GM23248 (cell line): ENCODE data around the gene INA. TPM values are rescaled to one million over a fixed set of nuclear protein-coding genes. Genes with fewer than 3 reads are reported as not detected.

Experiments used
- DNase-seq: peaks from one replicate; pipeline ENCODE4 v3.0.0-alpha.2; 2015
- H2AFZ ChIP-seq: fragments of 200-600 bp; sonication (generic); 2 replicates; pipeline ENCODE4 v1.6.1; 2016; ENCODE audit warnings: antibody characterized with exemption
- H3F3A ChIP-seq: fragments of 200-600 bp; sonication (generic); 2 replicates; pipeline ENCODE4 v1.6.1; 2016; ENCODE audit warnings: mild to moderate bottlenecking, antibody characterized with exemption, mixed run types; ENCODE audit not compliant: insufficient read depth
- H3K27ac ChIP-seq: fragments of 200-600 bp; sonication (generic); 2 replicates; pipeline ENCODE4 v1.5.1; 2016; ENCODE audit warnings: mild to moderate bottlenecking
- H3K27me3 ChIP-seq: fragments of 200-600 bp; sonication (generic); replicated peaks from 2 replicates; pipeline ENCODE4 v1.6.1; 2016; ENCODE audit warnings: mild to moderate bottlenecking; ENCODE audit not compliant: insufficient read depth
- H3K36me3 ChIP-seq: fragments of 200-600 bp; sonication (generic); 2 replicates; pipeline ENCODE4 v1.6.1; 2016; ENCODE audit warnings: low read depth, mild to moderate bottlenecking
- H3K4me1 ChIP-seq: fragments of 200-600 bp; sonication (generic); 2 replicates; pipeline ENCODE4 v1.6.1; 2016; ENCODE audit warnings: mild to moderate bottlenecking; ENCODE audit not compliant: insufficient read depth
- H3K4me2 ChIP-seq: fragments of 200-600 bp; sonication (generic); one replicate; pipeline ENCODE4 v1.6.1; 2016; ENCODE audit warnings: mild to moderate bottlenecking; ENCODE audit not compliant: unreplicated experiment
- H3K4me3 ChIP-seq: fragments of 200-600 bp; sonication (generic); 2 replicates; pipeline ENCODE4 v1.5.1; 2016; ENCODE audit warnings: mild to moderate bottlenecking
- H3K79me2 ChIP-seq: fragments of 200-600 bp; sonication (generic); 2 replicates; pipeline ENCODE4 v1.6.1; 2016; ENCODE audit warnings: mild to moderate bottlenecking; ENCODE audit not compliant: insufficient read depth
- H3K9ac ChIP-seq: fragments of 200-600 bp; sonication (generic); 2 replicates; pipeline ENCODE4 v1.6.1; 2016; ENCODE audit warnings: mild to moderate bottlenecking
- H3K9me2 ChIP-seq: fragments of 200-600 bp; sonication (generic); 2 replicates; pipeline ENCODE4 v1.6.1; 2016; ENCODE audit warnings: mixed run types, mild to moderate bottlenecking, moderate library complexity; ENCODE audit not compliant: insufficient read depth
- H3K9me3 ChIP-seq: fragments of 200-600 bp; sonication (generic); one replicate; pipeline ENCODE4 v1.6.1; 2017; ENCODE audit warnings: low read depth
- H4K20me1 ChIP-seq: fragments of 200-600 bp; sonication (generic); 2 replicates; pipeline ENCODE4 v1.6.0; 2016; ENCODE audit not compliant: insufficient read depth
- EZH2 ChIP-seq: fragments of 200-600 bp; sonication (generic); IDR thresholded peaks from 2 replicates; pipeline ENCODE4 v1.6.1; 2018; ENCODE audit warnings: antibody characterized with exemption, mild to moderate bottlenecking; ENCODE audit not compliant: insufficient read depth, poor library complexity, severe bottlenecking
- EZH2phosphoT487 ChIP-seq: fragments of 200-600 bp; sonication (generic); IDR thresholded peaks from 2 replicates; pipeline ENCODE4 v1.6.1; 2018; ENCODE audit warnings: antibody characterized with exemption, moderate library complexity, mild to moderate bottlenecking, low read depth; ENCODE audit not compliant: insufficient read depth
- WGBS, 2 experiments: methylation state at CpG; one replicate each; pipeline ENCODE4 v1.1.6; 2015 to 2017; ENCODE audit warnings: low lambda C conversion rate in 2 of 2, low coverage in 1 of 2; ENCODE audit errors: missing lambda C conversion rate in 2 of 2; 5-methylcytosine and 5-hydroxymethylcytosine counted together
- in situ Hi-C: fragments of 300-500 bp; cut with MboI; formaldehyde crosslinking; loops from 2 replicates; pipeline ENCODE4 v1.15.0; 2020
- polyA plus RNA-seq: library from polyadenylated mRNA; unstranded; fragments of >200 nt; fragmentation: Nextera tagmentation; extraction: Ambion mirVana; gene quantifications from 2 replicates; pipeline ENCODE4 v1.2.1, GENCODE V29; 2016
- total RNA-seq: library from RNA; depleted of rRNA; stranded (reverse); fragments of >200 nt; shearing (Covaris generic); gene quantifications from 2 replicates; pipeline ENCODE4 v1.2.3, GENCODE V29; 2014

Gene INA
- total and polyA plus RNA-seq, 2 experiments from 2014 or later = 0.18 TPM; not detected in 1

- H3K36me3 ChIP-seq = no peaks in the 10 kb centered on the region
- no peaks in the 10 kb centered on the region for H3K9me2 ChIP-seq
These were observed 987 bp downstream of the INA start for GRCh38 chr10:103277713-103278536.

DNA sequence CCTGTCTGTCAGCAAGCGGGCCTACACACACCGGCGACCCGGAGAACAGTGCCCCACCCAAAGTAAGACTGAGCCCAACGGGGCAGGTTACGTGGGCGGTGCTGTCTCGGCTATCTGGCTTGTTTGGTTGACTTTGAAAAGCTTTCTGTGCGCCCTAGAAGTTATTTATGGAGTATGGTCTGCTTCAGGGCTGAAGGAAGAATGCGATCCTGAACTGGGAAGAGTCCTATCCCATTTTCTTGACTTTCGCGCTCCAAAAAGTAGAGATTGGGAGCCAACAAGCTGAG is 1.5 kb downstream of the INA start:
- no peak overlapping the region for H3K4me2 ChIP-seq
- in situ Hi-C loops = no loop called here

More at GRCh38 chr10:103277713-103278536, 987 bp downstream of the INA start:
- peaks cover 7% of the 10 kb centered on the region for H3F3A ChIP-seq
- H3K9ac ChIP-seq = no peak overlapping the region
- peaks cover 8% of the 10 kb centered on the region; the same call in 1 of the 2 replicates for H3K4me1 ChIP-seq
- WGBS, 2 experiments = 7 to 10% methylated on average over 58 to 67 of the region's 76 CpGs
- no peaks in the 10 kb centered on the region for H4K20me1 ChIP-seq
- in situ Hi-C loops = no loop called here
- peaks cover 69% of the 10 kb centered on the region for H3K27me3 ChIP-seq
- DNase-seq = no peak
- H3K79me2 ChIP-seq = no peaks in the 10 kb centered on the region
- 0 out of 2 replicates have a peak overlapping the region, but pooled peaks have one; percentile 31 for H2AFZ ChIP-seq
- H3K4me3 ChIP-seq = peak overlapping the region; percentile 53
- TF ChIP-seq EZH2 = no peak
- TF ChIP-seq EZH2phosphoT487 = no peak
- no peak overlapping the region for H3K4me2 ChIP-seq
- H3K27ac ChIP-seq = no peak overlapping the region
- no peaks in the 10 kb centered on the region for H3K9me3 ChIP-seq

GRCh38 chr10:103278862-103279298 is 1.9 kb downstream of the INA start:
- no peaks in the 10 kb centered on the region for H3K9me2 ChIP-seq
- H3K27ac ChIP-seq = no peak overlapping the region
- H3K4me2 ChIP-seq = no peak overlapping the region
- WGBS, 2 experiments = 4 to 6% methylated on average over 11 of the region's 11 CpGs
- TF ChIP-seq EZH2 (no peak), EZH2phosphoT487 (no peak)
- no peaks in the 10 kb centered on the region for H3K79me2 ChIP-seq
- peak; percentile 71 for DNase-seq
- in situ Hi-C loops = no loop called here
- no peaks in the 10 kb centered on the region for H3K36me3 ChIP-seq
- no peak overlapping the region for H3K9ac ChIP-seq
- H3K4me3 ChIP-seq = no peak overlapping the region
- H3F3A ChIP-seq = peaks cover 2% of the 10 kb centered on the region
- H4K20me1 ChIP-seq = no peaks in the 10 kb centered on the region
- peaks cover 73% of the 10 kb centered on the region for H3K27me3 ChIP-seq
- no peaks in the 10 kb centered on the region for H3K9me3 ChIP-seq
- no peak overlapping the region for H2AFZ ChIP-seq
- peaks cover under 1% of the 10 kb centered on the region; the same call in 1 of the 2 replicates for H3K4me1 ChIP-seq

More for the DNA sequence above, 1.5 kb downstream of the INA start:
- no peak overlapping the region for H2AFZ ChIP-seq
- no peak for TF ChIP-seq EZH2
- TF ChIP-seq EZH2phosphoT487 = no peak
- H3K4me1 ChIP-seq = peaks cover 4% of the 10 kb centered on the region; the same call in 1 of the 2 replicates
- DNase-seq = no peak
- H3K9me2 ChIP-seq = no peaks in the 10 kb centered on the region
- H4K20me1 ChIP-seq = no peaks in the 10 kb centered on the region
- H3K9ac ChIP-seq = no peak overlapping the region
- peaks cover 73% of the 10 kb centered on the region for H3K27me3 ChIP-seq
- WGBS, 2 experiments = 23 to 26% methylated on average over 12 of the region's 12 CpGs
- peaks cover 6% of the 10 kb centered on the region for H3F3A ChIP-seq
- no peaks in the 10 kb centered on the region for H3K36me3 ChIP-seq
- no peaks in the 10 kb centered on the region for H3K79me2 ChIP-seq
- no peak overlapping the region for H3K4me3 ChIP-seq
- H3K9me3 ChIP-seq = no peaks in the 10 kb centered on the region
- no peak overlapping the region for H3K27ac ChIP-seq

DNA sequence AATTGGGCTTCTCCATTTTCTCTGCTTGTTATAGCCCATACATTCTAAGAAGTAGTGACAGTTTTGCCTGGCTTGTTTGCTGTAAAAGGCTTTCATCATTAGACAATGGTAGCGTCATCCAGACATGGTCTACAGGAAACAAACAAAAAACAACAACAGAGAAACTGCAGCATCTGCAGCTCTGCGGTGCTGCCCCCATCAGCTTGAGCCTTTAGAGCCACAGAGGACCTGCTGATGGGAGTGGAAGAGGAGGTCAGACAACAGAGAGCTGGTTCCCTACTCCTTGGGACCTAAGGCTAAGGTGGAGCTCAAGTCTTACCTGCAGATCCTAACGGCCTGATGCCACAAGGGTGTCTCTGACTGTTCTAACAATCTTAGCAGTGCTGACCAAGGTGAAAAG is 3.1 kb downstream of the INA start:
- 59 to 63% methylated on average over 3 of the region's 3 CpGs for WGBS, 2 experiments
- Histone ChIP-seq H3K9me2 (no peaks in the 10 kb centered on the region), H4K20me1 (no peaks in the 10 kb centered on the region), H3K4me3 (no peak overlapping the region), H3K9me3 (no peaks in the 10 kb centered on the region), H3K9ac (no peak overlapping the region), H3K27me3 (peaks cover 73% of the 10 kb centered on the region), H3F3A (no peaks in the 10 kb centered on the region), H3K27ac (no peak overlapping the region), H3K79me2 (no peaks in the 10 kb centered on the region), H2AFZ (no peak overlapping the region), H3K36me3 (no peaks in the 10 kb centered on the region), H3K4me2 (no peak overlapping the region), H3K4me1 (no peaks in the 10 kb centered on the region)
- no peak for TF ChIP-seq EZH2
- no peak for TF ChIP-seq EZH2phosphoT487
- in situ Hi-C loops = no loop called here
- no peak for DNase-seq
